ENCODE measurements around the gene PITPNC1. TPM values are rescaled to one million over a fixed set of nuclear protein-coding genes. Genes with fewer than 3 reads are reported as not detected.

Gene PITPNC1
- total and polyA plus RNA-seq, 11 donors: 7.0 to 20.8 (median 11.3) TPM

DNA sequence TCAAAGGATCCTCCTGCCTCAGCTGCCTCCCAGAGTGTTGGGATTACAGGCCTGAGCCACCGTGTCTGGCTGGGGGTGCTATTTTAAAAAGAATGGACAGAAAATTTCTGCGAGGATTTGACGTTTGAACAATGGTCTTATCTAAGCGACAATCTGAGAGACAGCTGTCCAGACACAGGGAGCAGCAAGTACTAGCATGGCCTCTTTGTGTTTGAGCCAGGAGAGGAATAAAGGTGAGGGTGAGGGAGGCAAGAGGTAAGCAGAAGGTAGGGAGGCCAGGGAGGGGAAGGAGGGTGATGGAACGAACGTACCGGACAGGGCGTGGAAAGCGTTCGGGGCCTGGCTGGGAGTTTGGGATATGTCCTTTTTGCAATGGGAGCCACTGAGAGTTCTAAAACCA, 59.2 kb downstream of the PITPNC1 start:
- intact Hi-C loops (cut with DNase I): loop anchor here in 5 of 10 donors (5.0 to 10.0 kb wide), 2 partner anchors 36 to 51 kb away; no protein-coding TSS in a partner anchor
- Histone ChIP-seq H3K4me1 (peaks cover 0 to 91% (median 36%) of the 10 kb centered on the region in 12 donors), H3K36me3 (no peaks in the 10 kb centered on the region), H3K27ac (peak overlapping the region; percentile 39 to 88 (median 78)), H3K27me3 (no peaks in the 10 kb centered on the region), H3K9me3 (no peaks in the 10 kb centered on the region), H3K4me3 (no peak overlapping the region)
- TF ChIP-seq POLR2A (IDR thresholded peaks at IDR 0.05): no peak
- TF ChIP-seq, protein P1, sequence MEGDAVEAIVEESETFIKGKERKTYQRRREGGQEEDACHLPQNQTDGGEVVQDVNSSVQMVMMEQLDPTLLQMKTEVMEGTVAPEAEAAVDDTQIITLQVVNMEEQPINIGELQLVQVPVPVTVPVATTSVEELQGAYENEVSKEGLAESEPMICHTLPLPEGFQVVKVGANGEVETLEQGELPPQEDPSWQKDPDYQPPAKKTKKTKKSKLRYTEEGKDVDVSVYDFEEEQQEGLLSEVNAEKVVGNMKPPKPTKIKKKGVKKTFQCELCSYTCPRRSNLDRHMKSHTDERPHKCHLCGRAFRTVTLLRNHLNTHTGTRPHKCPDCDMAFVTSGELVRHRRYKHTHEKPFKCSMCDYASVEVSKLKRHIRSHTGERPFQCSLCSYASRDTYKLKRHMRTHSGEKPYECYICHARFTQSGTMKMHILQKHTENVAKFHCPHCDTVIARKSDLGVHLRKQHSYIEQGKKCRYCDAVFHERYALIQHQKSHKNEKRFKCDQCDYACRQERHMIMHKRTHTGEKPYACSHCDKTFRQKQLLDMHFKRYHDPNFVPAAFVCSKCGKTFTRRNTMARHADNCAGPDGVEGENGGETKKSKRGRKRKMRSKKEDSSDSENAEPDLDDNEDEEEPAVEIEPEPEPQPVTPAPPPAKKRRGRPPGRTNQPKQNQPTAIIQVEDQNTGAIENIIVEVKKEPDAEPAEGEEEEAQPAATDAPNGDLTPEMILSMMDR (IDR thresholded peaks at IDR 0.05): no peak
- no peak for DNase-seq
- WGBS, 4 donors: 51 to 70% (median 60%) methylated on average over 10 of the region's 10 CpGs
- ATAC-seq: peak in 2 of 4 donors; percentile 10 to 21

DNA sequence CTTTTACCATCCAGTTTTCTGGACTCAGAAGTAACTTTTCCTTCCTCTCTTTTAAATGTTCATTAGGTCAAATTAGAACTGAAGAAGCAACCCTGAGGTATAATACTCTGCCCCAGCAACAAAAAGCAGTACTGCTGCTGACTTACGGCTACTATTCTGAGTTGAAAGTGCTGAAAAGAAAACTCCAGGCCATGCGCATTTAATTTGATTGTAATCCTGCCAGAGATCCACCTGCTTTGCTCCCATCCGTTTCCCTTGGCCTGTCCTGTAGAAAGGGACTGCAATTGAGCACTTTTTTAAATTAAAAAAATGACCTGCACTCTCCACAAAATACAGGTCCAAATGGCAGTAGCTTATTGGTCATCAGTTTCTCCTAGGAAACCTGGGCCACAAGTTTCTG, 61.6 kb downstream of the PITPNC1 start:
- H3K27ac ChIP-seq: peak overlapping the region in 2 of 12 donors; percentile 1 to 25
- intact Hi-C loops (cut with DNase I): loop anchor here in 5 of 10 donors (5.0 to 10.0 kb wide), 2 partner anchors 34 to 54 kb away; no protein-coding TSS in a partner anchor
- H3K36me3 ChIP-seq: no peaks in the 10 kb centered on the region
- DNase-seq (no peak), ATAC-seq (no peak)
- no peak overlapping the region for H3K4me3 ChIP-seq
- peaks cover 0 to 92% (median 31%) of the 10 kb centered on the region in 12 donors for H3K4me1 ChIP-seq
- H3K27me3 ChIP-seq: no peaks in the 10 kb centered on the region
- WGBS, 4 donors: 63 to 73% (median 69%) methylated on average over 3 of the region's 3 CpGs
- TF ChIP-seq, protein P1 (IDR thresholded peaks at IDR 0.05): no peak
- TF ChIP-seq POLR2A (IDR thresholded peaks at IDR 0.05): no peak
- no peaks in the 10 kb centered on the region for H3K9me3 ChIP-seq

DNA sequence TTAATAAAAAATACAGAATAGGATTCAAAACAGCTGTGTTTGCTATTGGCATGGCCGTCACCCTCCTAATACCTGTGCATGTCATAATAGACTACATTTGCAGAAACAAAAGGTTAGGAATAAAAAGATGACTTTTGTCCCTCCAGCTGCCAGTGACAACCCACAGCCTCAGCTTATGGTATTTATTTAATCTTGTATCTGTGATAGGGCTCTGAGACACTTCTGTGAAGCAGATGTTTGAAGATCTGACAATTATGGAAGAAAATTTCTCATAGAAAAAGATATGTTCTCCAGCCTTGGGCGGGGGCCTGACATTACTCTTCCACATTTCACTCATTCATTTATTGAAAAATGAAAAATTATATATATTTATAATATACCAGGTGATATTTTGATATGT, 62.2 kb downstream of the PITPNC1 start:
- Histone ChIP-seq H3K9me3 (no peaks in the 10 kb centered on the region), H3K4me3 (no peak overlapping the region), H3K27ac (peak overlapping the region in 1 of 12 donors; percentile 85), H3K36me3 (no peaks in the 10 kb centered on the region), H3K4me1 (peaks cover 0 to 92% (median 29%) of the 10 kb centered on the region in 12 donors), H3K27me3 (no peaks in the 10 kb centered on the region)
- intact Hi-C loops (cut with DNase I): loop anchor here in 5 of 10 donors (5.0 to 10.0 kb wide), 2 partner anchors 33 to 54 kb away; no protein-coding TSS in a partner anchor
- TF ChIP-seq, protein P1 (IDR thresholded peaks at IDR 0.05): no peak
- no peak for TF ChIP-seq POLR2A (IDR thresholded peaks at IDR 0.05)
- WGBS, 4 donors: 90 to 97% (median 96%) methylated on average over 2 of the region's 2 CpGs
- no peak for DNase-seq
- no peak for ATAC-seq

DNA sequence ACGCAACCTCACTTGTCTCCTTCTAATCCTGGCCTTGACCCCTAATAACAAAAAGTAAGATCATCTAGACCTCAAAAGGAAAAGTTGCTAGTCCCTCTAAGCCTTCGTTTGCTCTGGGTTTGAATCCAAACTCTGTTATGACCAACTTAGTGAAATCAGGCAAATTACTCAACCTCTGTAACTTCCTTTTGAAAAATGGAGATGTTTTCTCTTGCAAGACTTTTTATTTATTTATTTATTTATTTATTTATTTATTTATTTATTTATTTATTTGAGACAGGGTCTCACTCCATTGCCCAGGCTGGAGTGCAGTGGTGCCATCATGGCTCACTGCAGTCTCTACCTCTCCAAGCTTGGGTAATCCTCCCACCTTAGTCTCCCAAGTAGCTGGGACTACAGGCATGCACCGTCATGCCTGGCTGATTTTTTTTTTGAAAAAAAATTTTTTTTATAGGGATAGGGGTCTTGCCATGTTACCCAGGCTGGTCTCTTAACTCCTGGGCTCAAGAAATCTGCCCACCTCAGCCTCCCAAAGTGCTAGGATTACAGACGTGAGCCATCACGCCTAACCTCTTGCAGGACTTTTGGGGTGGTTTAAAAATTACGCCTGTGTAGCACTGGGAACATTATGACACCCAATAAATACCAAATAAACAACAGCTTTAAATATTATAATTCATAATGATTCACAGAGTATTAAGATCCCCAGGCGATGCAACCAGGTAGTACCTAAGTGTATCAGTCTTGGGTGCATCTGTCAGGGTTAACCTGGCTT, 63.4 kb downstream of the PITPNC1 start:
- Histone ChIP-seq H3K27ac (peak overlapping the region in 11 of 12 donors; percentile 21 to 85 (median 63)), H3K36me3 (no peaks in the 10 kb centered on the region), H3K4me1 (peaks cover 0 to 87% (median 32%) of the 10 kb centered on the region in 12 donors), H3K27me3 (no peaks in the 10 kb centered on the region), H3K9me3 (no peaks in the 10 kb centered on the region), H3K4me3 (peak overlapping the region in 3 of 12 donors; percentile 9 to 37 (median 27))
- 72 to 82% (median 78%) methylated on average over 7 of the region's 7 CpGs for WGBS, 4 donors
- intact Hi-C loops (cut with DNase I): no loop called here
- DNase-seq: no peak
- ATAC-seq: no peak
- TF ChIP-seq, protein P1 (IDR thresholded peaks at IDR 0.05): no peak
- TF ChIP-seq POLR2A (IDR thresholded peaks at IDR 0.05): no peak
